WTC11 (cell line): ENCODE results near the gene CAMK2D.

Experiments
- ATF2 ChIP-seq: sonication (generic); formaldehyde crosslinking; IDR thresholded peaks from 2 replicates; pipeline ENCODE4 v1.8.1; 2022; ENCODE audit warnings: low read depth, missing genetic modification reagents, borderline replicate concordance
- CREM ChIP-seq: sonication (generic); formaldehyde crosslinking; IDR thresholded peaks from 2 replicates; pipeline ENCODE4 v1.8.1; 2022; ENCODE audit warnings: mild to moderate bottlenecking, missing genetic modification reagents, moderate library complexity
- HMGXB4 ChIP-seq: sonication (generic); formaldehyde crosslinking; IDR thresholded peaks from 2 replicates; pipeline ENCODE4 v1.8.1; 2023; ENCODE audit warnings: mild to moderate bottlenecking, moderate library complexity, missing genetic modification reagents
- JUN ChIP-seq: sonication (generic); formaldehyde crosslinking; IDR thresholded peaks from 2 replicates; pipeline ENCODE4 v1.8.0; 2023; ENCODE audit warnings: mild to moderate bottlenecking, missing genetic modification reagents
- MAX ChIP-seq: sonication (generic); formaldehyde crosslinking; IDR thresholded peaks from 2 replicates; pipeline ENCODE4 v1.8.0; 2022; ENCODE audit warnings: mild to moderate bottlenecking, missing genetic modification reagents
- MLX ChIP-seq: sonication (generic); formaldehyde crosslinking; IDR thresholded peaks from 2 replicates; pipeline ENCODE4 v1.8.1; 2023; ENCODE audit warnings: mild to moderate bottlenecking, missing genetic modification reagents, moderate library complexity
- NFYB ChIP-seq: sonication (generic); formaldehyde crosslinking; conservative IDR thresholded peaks from 2 replicates; pipeline ENCODE4 v1.8.0; 2022; ENCODE audit warnings: low read depth, missing genetic modification reagents
- PRDM15 ChIP-seq: sonication (generic); formaldehyde crosslinking; IDR thresholded peaks from 2 replicates; pipeline ENCODE4 v1.8.0; 2022; ENCODE audit warnings: missing genetic modification reagents
- ZNF317 ChIP-seq: sonication (generic); formaldehyde crosslinking; IDR thresholded peaks from 2 replicates; pipeline ENCODE4 v1.8.1; 2023; ENCODE audit warnings: low read depth, mild to moderate bottlenecking, moderate library complexity, missing genetic modification reagents, borderline replicate concordance
- ZNF512 ChIP-seq: sonication (generic); formaldehyde crosslinking; IDR thresholded peaks from 2 replicates; pipeline ENCODE4 v1.8.1; 2022; ENCODE audit warnings: missing genetic modification reagents, borderline replicate concordance
- TF ChIP-seq, protein P1 (sequence below): fragments of 200-600 bp; IDR thresholded peaks from 2 replicates; pipeline ENCODE4 v1.8.0; 2022; ENCODE audit warnings: antibody characterized with exemption
- TF ChIP-seq, protein P2 (sequence below): sonication (generic); formaldehyde crosslinking; conservative IDR thresholded peaks from 2 replicates; pipeline ENCODE4 v1.8.1; 2022; ENCODE audit warnings: mild to moderate bottlenecking, missing genetic modification reagents

- TF ChIP-seq CREM (CRISPR knock-in tag): no peak
- no peak for TF ChIP-seq MAX (CRISPR knock-in tag)
- TF ChIP-seq, protein P1, sequence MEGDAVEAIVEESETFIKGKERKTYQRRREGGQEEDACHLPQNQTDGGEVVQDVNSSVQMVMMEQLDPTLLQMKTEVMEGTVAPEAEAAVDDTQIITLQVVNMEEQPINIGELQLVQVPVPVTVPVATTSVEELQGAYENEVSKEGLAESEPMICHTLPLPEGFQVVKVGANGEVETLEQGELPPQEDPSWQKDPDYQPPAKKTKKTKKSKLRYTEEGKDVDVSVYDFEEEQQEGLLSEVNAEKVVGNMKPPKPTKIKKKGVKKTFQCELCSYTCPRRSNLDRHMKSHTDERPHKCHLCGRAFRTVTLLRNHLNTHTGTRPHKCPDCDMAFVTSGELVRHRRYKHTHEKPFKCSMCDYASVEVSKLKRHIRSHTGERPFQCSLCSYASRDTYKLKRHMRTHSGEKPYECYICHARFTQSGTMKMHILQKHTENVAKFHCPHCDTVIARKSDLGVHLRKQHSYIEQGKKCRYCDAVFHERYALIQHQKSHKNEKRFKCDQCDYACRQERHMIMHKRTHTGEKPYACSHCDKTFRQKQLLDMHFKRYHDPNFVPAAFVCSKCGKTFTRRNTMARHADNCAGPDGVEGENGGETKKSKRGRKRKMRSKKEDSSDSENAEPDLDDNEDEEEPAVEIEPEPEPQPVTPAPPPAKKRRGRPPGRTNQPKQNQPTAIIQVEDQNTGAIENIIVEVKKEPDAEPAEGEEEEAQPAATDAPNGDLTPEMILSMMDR: no peak
- TF ChIP-seq MLX (CRISPR knock-in tag): no peak
- TF ChIP-seq NFYB (CRISPR knock-in tag): no peak
- TF ChIP-seq, protein P2, sequence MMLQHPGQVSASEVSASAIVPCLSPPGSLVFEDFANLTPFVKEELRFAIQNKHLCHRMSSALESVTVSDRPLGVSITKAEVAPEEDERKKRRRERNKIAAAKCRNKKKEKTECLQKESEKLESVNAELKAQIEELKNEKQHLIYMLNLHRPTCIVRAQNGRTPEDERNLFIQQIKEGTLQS (CRISPR knock-in tag): no peak
- TF ChIP-seq ATF2 (CRISPR knock-in tag): no peak
- TF ChIP-seq PRDM15: no peak
- TF ChIP-seq ZNF317 (CRISPR knock-in tag): no peak
- no peak for TF ChIP-seq HMGXB4
- TF ChIP-seq JUN (CRISPR knock-in tag): no peak
- no peak for TF ChIP-seq ZNF512 (CRISPR knock-in tag)
These were observed 145.1 kb downstream of the CAMK2D start for GRCh38 chr4:113616443-113616842.
